Measurements from ENCODE around the gene RASGRP4.

The RASGRP4 gene

GRCh38 chr19:38402967-38403674 lies 22.9 kb downstream of the RASGRP4 start, which contains the start of gene FAM98C (continued):
- TF ChIP-seq ZNF518A (tag by site-specific recombination; conservative IDR thresholded peaks at IDR 0.05; ENCODE audit: low read depth): peak; percentile 16; the same call in 1 of the 2 replicates
- peak; percentile 95 for TF ChIP-seq ZBTB20 (tag by site-specific recombination; IDR thresholded peaks at IDR 0.05)
- peak; percentile 83 for TF ChIP-seq ZSCAN5A (tag by site-specific recombination; IDR thresholded peaks at IDR 0.05)
- 0 out of 2 replicates have a peak, but pooled peaks have one; percentile 45 for TF ChIP-seq ZSCAN16 (tag by site-specific recombination; IDR thresholded peaks at IDR 0.05)
- peak; percentile 22; the same call in 1 of the 2 replicates for TF ChIP-seq MZF1 (tag by site-specific recombination; IDR thresholded peaks at IDR 0.05; ENCODE audit: borderline replicate concordance)
- TF ChIP-seq EGR2 (tag by site-specific recombination; IDR thresholded peaks at IDR 0.05; ENCODE audit: low read depth): peak; percentile 100
- no peak for TF ChIP-seq ZNF473 (tag by site-specific recombination; IDR thresholded peaks at IDR 0.05)
- peak; percentile 98 for TF ChIP-seq ZXDB (tag by site-specific recombination; IDR thresholded peaks at IDR 0.05)
- peak; percentile 84 for TF ChIP-seq ZSCAN30 (tag by site-specific recombination; IDR thresholded peaks at IDR 0.05)
- peak; percentile 95 for TF ChIP-seq KLF7 (tag by site-specific recombination; IDR thresholded peaks at IDR 0.05; ENCODE audit: borderline replicate concordance)
- TF ChIP-seq SALL2 (tag by site-specific recombination; IDR thresholded peaks at IDR 0.05; ENCODE audit: borderline replicate concordance): no peak
- TF ChIP-seq ZNF501 (tag by site-specific recombination; IDR thresholded peaks at IDR 0.05): peak; percentile 62; the same call in 1 of the 2 replicates
- peak; percentile 80 for TF ChIP-seq ZFP69B (tag by site-specific recombination; IDR thresholded peaks at IDR 0.05)
- TF ChIP-seq ZNF792 (tag by site-specific recombination; IDR thresholded peaks at IDR 0.05): peak; percentile 86
- TF ChIP-seq ZNF174 (tag by site-specific recombination; IDR thresholded peaks at IDR 0.05): no peak
- peak; percentile 89 for TF ChIP-seq ZNF580 (tag by site-specific recombination; IDR thresholded peaks at IDR 0.05)
- TF ChIP-seq ZNF544 (tag by site-specific recombination; IDR thresholded peaks at IDR 0.05): no peak
- peak; percentile 78 for TF ChIP-seq ZNF654 (tag by site-specific recombination; IDR thresholded peaks at IDR 0.05; ENCODE audit: low read depth)
- TF ChIP-seq ZSCAN4 (tag by site-specific recombination; IDR thresholded peaks at IDR 0.05): peak; percentile 82
- peak; percentile 98 for TF ChIP-seq ZNF391 (tag by site-specific recombination; IDR thresholded peaks at IDR 0.05; ENCODE audit: borderline replicate concordance, low read depth)
- TF ChIP-seq ZIC2 (tag by site-specific recombination; IDR thresholded peaks at IDR 0.05): peak; percentile 99
- peak; percentile 75; the same call in 1 of the 2 replicates for TF ChIP-seq ZNF398 (tag by site-specific recombination; IDR thresholded peaks at IDR 0.05)
- no peak for TF ChIP-seq ZNF624 (tag by site-specific recombination; IDR thresholded peaks at IDR 0.05)
- no peak for TF ChIP-seq ZNF280D (tag by site-specific recombination; IDR thresholded peaks at IDR 0.05)
- no peak for TF ChIP-seq ZNF248 (tag by site-specific recombination; IDR thresholded peaks at IDR 0.05)
- TF ChIP-seq ZNF600 (tag by site-specific recombination; IDR thresholded peaks at IDR 0.05): peak; percentile 97
- peak; percentile 99 for TF ChIP-seq SP3 (tag by site-specific recombination; IDR thresholded peaks at IDR 0.05)
